ENCODE measurements around the gene DUS4L. TPM values are rescaled to one million over a fixed set of nuclear protein-coding genes. Genes with fewer than 3 reads are reported as not detected.

DUS4L gene
- total RNA-seq, 1 experiment from 2014 or later, result 22.0 TPM

DNA sequence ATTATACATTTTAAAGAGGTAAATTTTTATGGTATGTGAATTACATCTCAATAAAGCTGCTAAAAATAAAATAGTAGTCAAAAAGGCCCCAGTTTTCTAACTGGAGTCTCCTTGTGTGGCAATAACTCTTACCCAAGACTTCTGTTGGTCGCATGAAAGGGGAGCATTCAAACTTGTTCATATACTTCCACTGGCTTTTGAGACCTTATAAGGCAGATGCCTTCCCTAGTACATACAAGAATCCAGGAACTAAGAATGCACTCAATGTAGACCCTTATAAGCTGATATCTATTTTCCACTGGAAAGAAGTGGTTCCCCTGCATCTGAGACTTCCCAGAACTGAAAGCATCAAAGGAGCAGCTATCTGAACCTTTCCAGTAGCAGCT is 29.2 kb downstream of the DUS4L start:
- Histone ChIP-seq H3K27me3 (ENCODE audit: insufficient read depth, low read depth) (no peaks in the 10 kb centered on the region), H4K20me1 (ENCODE audit: insufficient read depth) (no peaks in the 10 kb centered on the region), H3K36me3 (ENCODE audit: low read depth) (peaks cover 24% of the 10 kb centered on the region), H3K27ac (0 out of 2 replicates have a peak overlapping the region, but pooled peaks have one; percentile 84), H3K79me2 (ENCODE audit: low read depth) (no peaks in the 10 kb centered on the region), H2AFZ (no peak overlapping the region), H3K4me2 (no peak overlapping the region), H3K9me3 (ENCODE audit: insufficient read depth, low read depth) (no peaks in the 10 kb centered on the region; the same call in 1 of the 2 replicates), H3K9me2 (ENCODE audit: insufficient read depth) (no peaks in the 10 kb centered on the region), H3K4me3 (no peak overlapping the region), H3K4me1 (replicated peaks; ENCODE audit: insufficient read depth) (peaks cover 39% of the 10 kb centered on the region), H3F3A (ENCODE audit: insufficient read depth, low read depth) (peaks cover 36% of the 10 kb centered on the region)
- ChIA-PET CTCF (no interaction called here), POLR2A (ENCODE audit: unreplicated experiment) (interaction anchor here (0.6 kb wide), 1 partner anchor 996 kb away, joined by 8 read pairs; no protein-coding TSS in a partner anchor)
- intact Hi-C loops (cut with micrococcal nuclease; ENCODE audit: unreplicated experiment), result no loop called here
- DNase-seq, result no peak
- no peak for TF ChIP-seq EZH2 (IDR thresholded peaks at IDR 0.05; ENCODE audit: low read depth)
- TF ChIP-seq, protein P1, sequence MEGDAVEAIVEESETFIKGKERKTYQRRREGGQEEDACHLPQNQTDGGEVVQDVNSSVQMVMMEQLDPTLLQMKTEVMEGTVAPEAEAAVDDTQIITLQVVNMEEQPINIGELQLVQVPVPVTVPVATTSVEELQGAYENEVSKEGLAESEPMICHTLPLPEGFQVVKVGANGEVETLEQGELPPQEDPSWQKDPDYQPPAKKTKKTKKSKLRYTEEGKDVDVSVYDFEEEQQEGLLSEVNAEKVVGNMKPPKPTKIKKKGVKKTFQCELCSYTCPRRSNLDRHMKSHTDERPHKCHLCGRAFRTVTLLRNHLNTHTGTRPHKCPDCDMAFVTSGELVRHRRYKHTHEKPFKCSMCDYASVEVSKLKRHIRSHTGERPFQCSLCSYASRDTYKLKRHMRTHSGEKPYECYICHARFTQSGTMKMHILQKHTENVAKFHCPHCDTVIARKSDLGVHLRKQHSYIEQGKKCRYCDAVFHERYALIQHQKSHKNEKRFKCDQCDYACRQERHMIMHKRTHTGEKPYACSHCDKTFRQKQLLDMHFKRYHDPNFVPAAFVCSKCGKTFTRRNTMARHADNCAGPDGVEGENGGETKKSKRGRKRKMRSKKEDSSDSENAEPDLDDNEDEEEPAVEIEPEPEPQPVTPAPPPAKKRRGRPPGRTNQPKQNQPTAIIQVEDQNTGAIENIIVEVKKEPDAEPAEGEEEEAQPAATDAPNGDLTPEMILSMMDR (conservative IDR thresholded peaks at IDR 0.05), result no peak
- BruUV-seq (replicated peaks), result no TSS peak

DNA sequence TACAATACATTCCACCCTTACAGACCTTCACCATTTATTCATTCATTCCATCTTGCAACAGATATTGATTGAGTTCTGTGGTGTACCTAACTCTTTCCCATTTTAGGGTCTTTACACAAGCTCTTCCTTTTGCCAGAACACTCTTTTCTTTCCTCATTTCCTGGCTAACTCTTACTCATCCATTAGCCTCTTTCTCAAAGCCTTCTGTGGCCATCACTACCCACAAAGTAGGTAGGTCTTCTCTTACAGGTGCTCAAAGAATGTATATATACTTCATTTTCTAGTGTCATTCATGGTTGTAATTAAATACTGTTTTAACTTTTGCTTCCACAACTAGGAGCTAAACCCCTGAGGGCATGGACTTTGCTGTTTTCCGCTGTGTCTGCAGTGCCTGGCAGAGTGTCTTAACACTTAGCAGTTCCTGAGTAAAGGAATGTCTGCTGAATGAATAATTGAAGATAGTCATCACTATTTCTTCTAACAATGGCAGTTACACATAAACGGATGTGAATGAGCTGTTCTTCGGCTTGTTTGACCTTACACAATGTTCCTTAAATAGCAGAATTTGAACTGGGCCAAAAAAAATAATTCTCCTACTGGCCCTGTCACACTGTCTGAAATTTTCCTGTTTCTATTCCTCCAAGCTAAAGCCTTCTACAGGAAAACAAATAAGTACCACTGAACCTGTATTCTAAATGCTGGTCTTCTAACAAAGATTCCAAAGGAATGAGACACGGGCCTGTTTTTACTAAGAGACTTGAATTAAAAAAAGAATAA is 31.4 kb downstream of the DUS4L start:
- Histone ChIP-seq H3K27ac (peak overlapping the region; percentile 84), H3K9me3 (ENCODE audit: insufficient read depth, low read depth) (no peaks in the 10 kb centered on the region; the same call in 1 of the 2 replicates), H3K4me1 (replicated peaks; ENCODE audit: insufficient read depth) (peaks cover 39% of the 10 kb centered on the region), H3K27me3 (ENCODE audit: insufficient read depth, low read depth) (no peaks in the 10 kb centered on the region), H3K9me2 (ENCODE audit: insufficient read depth) (no peaks in the 10 kb centered on the region), H3K4me3 (no peak overlapping the region), H3K4me2 (peak overlapping the region; percentile 32), H3F3A (ENCODE audit: insufficient read depth, low read depth) (peaks cover 36% of the 10 kb centered on the region), H2AFZ (no peak overlapping the region), H4K20me1 (ENCODE audit: insufficient read depth) (no peaks in the 10 kb centered on the region), H3K36me3 (ENCODE audit: low read depth) (peaks cover 21% of the 10 kb centered on the region), H3K79me2 (ENCODE audit: low read depth) (no peaks in the 10 kb centered on the region)
- ChIA-PET CTCF (interaction anchor here (1.2 to 1.4 kb wide), 2 partner anchors 14 to 94 kb away, joined by 3 to 8 read pairs; no protein-coding TSS in a partner anchor), POLR2A (ENCODE audit: unreplicated experiment) (interaction anchor here (0.5 to 0.7 kb wide), 5 partner anchors 14 to 354 kb away, joined by 4 to 10 read pairs (median 7); no protein-coding TSS in a partner anchor)
- TF ChIP-seq, protein P1 (conservative IDR thresholded peaks at IDR 0.05), result no peak
- no peak for TF ChIP-seq EZH2 (IDR thresholded peaks at IDR 0.05; ENCODE audit: low read depth)
- intact Hi-C loops (cut with micrococcal nuclease; ENCODE audit: unreplicated experiment), result loop anchor here (1.0 to 2.0 kb wide), 4 partner anchors 14 to 31 kb away; partner anchors contain the start of gene BCAP29
- BruUV-seq (replicated peaks), result no TSS peak
- DNase-seq, result peak; percentile 73 to 97

DNA sequence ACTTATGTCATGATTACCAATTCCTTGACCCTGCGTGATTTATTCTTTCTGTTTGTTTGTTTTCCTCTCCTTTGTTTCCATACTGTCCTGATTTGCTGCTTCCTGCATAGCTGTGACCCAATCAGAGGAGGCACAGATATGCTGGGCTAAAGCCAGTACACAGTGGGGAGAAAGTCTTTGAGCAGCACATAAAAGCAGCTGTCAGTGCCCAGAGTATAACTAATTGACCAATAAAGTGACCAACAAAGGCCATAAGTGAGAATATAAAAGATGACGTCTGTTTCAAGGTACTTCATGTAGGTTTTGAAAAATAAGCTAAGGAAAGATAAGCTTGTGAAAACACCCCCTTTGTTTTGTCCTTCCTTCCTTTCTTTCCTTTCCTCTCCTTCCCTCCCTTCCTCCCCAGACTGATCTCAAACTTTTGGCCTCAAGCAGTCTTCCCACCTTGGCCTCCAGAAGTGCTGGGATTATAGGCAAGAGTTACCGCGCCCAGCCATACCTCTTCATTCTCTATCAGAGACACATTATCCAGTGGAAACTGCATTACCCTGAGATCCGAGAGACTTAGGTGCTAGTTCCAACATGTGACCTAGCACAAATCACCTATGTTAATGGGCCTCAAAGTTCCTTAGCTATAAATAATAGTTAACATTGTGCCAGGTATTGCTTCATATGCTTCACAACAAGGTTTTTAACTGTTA is 33.3 kb downstream of the DUS4L start:
- Histone ChIP-seq H3K9me3 (ENCODE audit: insufficient read depth, low read depth) (no peaks in the 10 kb centered on the region; the same call in 1 of the 2 replicates), H3K4me2 (no peak overlapping the region), H2AFZ (no peak overlapping the region), H3K79me2 (ENCODE audit: low read depth) (no peaks in the 10 kb centered on the region), H3K4me1 (replicated peaks; ENCODE audit: insufficient read depth) (peaks cover 39% of the 10 kb centered on the region), H3K4me3 (no peak overlapping the region), H3K36me3 (ENCODE audit: low read depth) (peaks cover 20% of the 10 kb centered on the region), H3K9me2 (ENCODE audit: insufficient read depth) (no peaks in the 10 kb centered on the region), H3K27ac (peak overlapping the region; percentile 84; the same call in 1 of the 2 replicates), H3F3A (ENCODE audit: insufficient read depth, low read depth) (peaks cover 36% of the 10 kb centered on the region), H4K20me1 (ENCODE audit: insufficient read depth) (no peaks in the 10 kb centered on the region), H3K27me3 (ENCODE audit: insufficient read depth, low read depth) (no peaks in the 10 kb centered on the region)
- ChIA-PET POLR2A (ENCODE audit: unreplicated experiment) (interaction anchor here (0.6 kb wide), 1 partner anchor 284 kb away, joined by 4 read pairs; no protein-coding TSS in a partner anchor), CTCF (no interaction called here)
- intact Hi-C loops (cut with micrococcal nuclease; ENCODE audit: unreplicated experiment), result no loop called here
- DNase-seq, result no peak
- BruUV-seq (replicated peaks), result no TSS peak
- TF ChIP-seq, protein P1 (conservative IDR thresholded peaks at IDR 0.05), result no peak
- no peak for TF ChIP-seq EZH2 (IDR thresholded peaks at IDR 0.05; ENCODE audit: low read depth)

All from PC-9 (cell line).